Testis (tissue), 3 donors: ENCODE data around the gene PLIN5. TPM values are rescaled to one million over a fixed set of nuclear protein-coding genes. Genes with fewer than 3 reads are reported as not detected.

Source experiments
- DNase-seq: peaks from one replicate; pipeline ENCODE4 v3.0.0-alpha.2; 2019
- H3K27ac ChIP-seq, 2 donors: fragments of 200-600 bp; sonication (generic); one replicate each; pipeline ENCODE4 v1.5.1; 2019
- H3K27me3 ChIP-seq: fragments of 200-600 bp; sonication (generic); one replicate; pipeline ENCODE4 v1.5.1; 2019
- H3K36me3 ChIP-seq: fragments of 200-600 bp; sonication (generic); one replicate; pipeline ENCODE4 v1.5.1; 2017; ENCODE audit warnings: low read depth; ENCODE audit errors: missing control alignments
- H3K4me1 ChIP-seq: fragments of 200-600 bp; sonication (generic); one replicate; pipeline ENCODE4 v1.5.1; 2019
- H3K4me3 ChIP-seq, 2 donors: fragments of 200-600 bp; sonication (generic); one replicate each; pipeline ENCODE4 v1.5.1; 2017 to 2019
- H3K9me3 ChIP-seq: fragments of 200-600 bp; sonication (generic); one replicate; pipeline ENCODE4 v1.5.1; 2017
- POLR2A ChIP-seq: fragments of 450-650 bp; IDR thresholded peaks from one replicate; pipeline ENCODE4 v1.6.1; 2017; ENCODE audit warnings: antibody characterized with exemption, mild to moderate bottlenecking, moderate library complexity
- WGBS, 2 donors: methylation state at CpG; one replicate each; pipeline ENCODE4 v1.1.5; 2018; 5-methylcytosine and 5-hydroxymethylcytosine counted together
- intact Hi-C: fragments of 100-400 bp; cut with DNase I; formaldehyde crosslinking; loops from one replicate; pipeline ENCODE4 v1.15.1; 2023; ENCODE audit warnings: low total_unique reads
- polyA plus RNA-seq: library from polyadenylated mRNA; stranded (reverse); fragments of 350-450 nt; fragmentation: Illumina TruSeq; extraction: RNeasy Lipid Tissue Mini Kit (QIAGEN cat#74804); gene quantifications from one replicate; pipeline ENCODE4 v1.2.3, GENCODE V29; 2014; ENCODE audit warnings: low read depth, low replicate concordance; ENCODE audit not compliant: insufficient read depth
- total RNA-seq, 2 donors: library from RNA; depleted of rRNA; stranded (reverse); fragments of >200 nt; gene quantifications; one replicate each; pipeline ENCODE4 v1.2.3, GENCODE V29; 2016
- TF ChIP-seq, protein P1 (sequence below), 3 experiments: fragments of 450-650 bp in 2 of 3; fragments of 200-600 bp in 1 of 3; sonication (generic) in 1 of 3; IDR thresholded peaks; one replicate each; pipeline ENCODE4 v1.5.1; 2016 to 2019; ENCODE audit warnings: antibody characterized with exemption in 3 of 3, mild to moderate bottlenecking in 2 of 3, moderate library complexity in 1 of 3

The PLIN5 gene
- total and polyA plus RNA-seq, 3 donors from 2014 or later, result 3.8 to 8.5 (median 7.4) TPM

DNA sequence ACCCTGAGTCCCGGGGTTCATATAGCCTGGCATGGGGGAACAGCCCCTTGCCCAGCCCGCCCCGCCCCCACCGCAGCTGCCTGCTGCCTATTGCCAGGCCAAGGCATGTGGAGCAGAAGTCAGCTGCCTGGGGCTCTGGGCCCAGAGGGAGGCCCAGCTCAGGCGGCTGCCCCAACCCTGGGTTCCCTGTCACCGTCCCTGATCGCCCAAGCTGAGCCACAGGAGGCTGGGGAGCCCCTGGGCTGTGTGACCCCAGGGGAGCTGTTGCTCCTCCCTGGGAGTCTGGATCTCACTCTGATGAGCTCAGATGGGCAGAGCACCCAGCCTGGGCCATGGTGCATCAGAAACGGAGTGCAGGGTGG, 18.1 kb downstream of the PLIN5 start:
- Histone ChIP-seq H3K27me3 (no peaks in the 10 kb centered on the region), H3K4me1 (peaks cover 10% of the 10 kb centered on the region), H3K9me3 (no peaks in the 10 kb centered on the region), H3K4me3 (no peak overlapping the region), H3K36me3 (no peaks in the 10 kb centered on the region), H3K27ac (no peak overlapping the region)
- no peak for DNase-seq
- intact Hi-C loops, result no loop called here
- TF ChIP-seq, protein P1, sequence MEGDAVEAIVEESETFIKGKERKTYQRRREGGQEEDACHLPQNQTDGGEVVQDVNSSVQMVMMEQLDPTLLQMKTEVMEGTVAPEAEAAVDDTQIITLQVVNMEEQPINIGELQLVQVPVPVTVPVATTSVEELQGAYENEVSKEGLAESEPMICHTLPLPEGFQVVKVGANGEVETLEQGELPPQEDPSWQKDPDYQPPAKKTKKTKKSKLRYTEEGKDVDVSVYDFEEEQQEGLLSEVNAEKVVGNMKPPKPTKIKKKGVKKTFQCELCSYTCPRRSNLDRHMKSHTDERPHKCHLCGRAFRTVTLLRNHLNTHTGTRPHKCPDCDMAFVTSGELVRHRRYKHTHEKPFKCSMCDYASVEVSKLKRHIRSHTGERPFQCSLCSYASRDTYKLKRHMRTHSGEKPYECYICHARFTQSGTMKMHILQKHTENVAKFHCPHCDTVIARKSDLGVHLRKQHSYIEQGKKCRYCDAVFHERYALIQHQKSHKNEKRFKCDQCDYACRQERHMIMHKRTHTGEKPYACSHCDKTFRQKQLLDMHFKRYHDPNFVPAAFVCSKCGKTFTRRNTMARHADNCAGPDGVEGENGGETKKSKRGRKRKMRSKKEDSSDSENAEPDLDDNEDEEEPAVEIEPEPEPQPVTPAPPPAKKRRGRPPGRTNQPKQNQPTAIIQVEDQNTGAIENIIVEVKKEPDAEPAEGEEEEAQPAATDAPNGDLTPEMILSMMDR (IDR thresholded peaks at IDR 0.05), result no peak
- TF ChIP-seq POLR2A, result no peak
- WGBS, 2 donors, result 61% methylated on average over 8 of the region's 8 CpGs; no CpG with 5 or more reads in 1 of the 2 donors

DNA sequence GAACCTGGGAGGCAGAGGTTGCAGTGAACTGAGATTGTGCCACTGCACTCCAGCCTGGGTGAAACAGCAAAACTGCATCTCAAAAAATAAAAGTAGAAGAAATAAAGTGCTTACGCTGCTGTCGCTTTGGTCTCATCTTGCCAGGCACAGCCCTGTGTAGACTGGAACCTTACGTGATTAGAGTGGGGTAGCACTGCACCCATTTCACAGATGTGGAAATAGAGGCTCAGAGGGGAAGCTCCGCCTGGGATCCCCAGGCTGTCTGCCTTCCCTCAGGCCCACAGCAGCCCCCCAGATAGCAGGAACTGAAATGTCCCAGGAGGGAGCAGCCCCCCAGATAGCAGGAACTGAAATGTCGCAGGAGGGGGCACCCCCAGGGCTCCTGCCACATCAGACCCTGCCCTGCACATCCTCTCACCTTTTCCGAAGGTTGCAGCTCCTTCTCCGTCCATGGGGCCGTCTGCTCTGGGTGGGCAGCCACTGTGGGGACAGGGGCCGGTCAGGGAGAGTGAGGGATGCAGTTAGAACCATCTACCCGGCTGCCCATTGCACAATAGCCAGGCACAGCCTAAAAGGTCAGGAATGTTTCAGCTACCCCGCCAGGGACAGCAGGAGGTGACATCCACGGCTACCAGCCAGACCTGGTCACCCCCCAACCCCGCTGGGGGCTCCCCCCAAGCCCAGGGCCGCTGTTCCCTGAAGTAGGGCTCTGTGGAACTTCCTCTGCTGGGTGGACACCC, 18.7 kb downstream of the PLIN5 start:
- Histone ChIP-seq H3K36me3 (no peaks in the 10 kb centered on the region), H3K9me3 (no peaks in the 10 kb centered on the region), H3K27me3 (no peaks in the 10 kb centered on the region), H3K4me1 (peaks cover 10% of the 10 kb centered on the region), H3K4me3 (no peak overlapping the region), H3K27ac (no peak overlapping the region)
- WGBS, 2 donors, result 82% methylated on average over 10 to 14 of the region's 14 CpGs
- intact Hi-C loops, result no loop called here
- TF ChIP-seq POLR2A, result no peak
- TF ChIP-seq, protein P1 (IDR thresholded peaks at IDR 0.05), result no peak
- DNase-seq, result no peak

DNA sequence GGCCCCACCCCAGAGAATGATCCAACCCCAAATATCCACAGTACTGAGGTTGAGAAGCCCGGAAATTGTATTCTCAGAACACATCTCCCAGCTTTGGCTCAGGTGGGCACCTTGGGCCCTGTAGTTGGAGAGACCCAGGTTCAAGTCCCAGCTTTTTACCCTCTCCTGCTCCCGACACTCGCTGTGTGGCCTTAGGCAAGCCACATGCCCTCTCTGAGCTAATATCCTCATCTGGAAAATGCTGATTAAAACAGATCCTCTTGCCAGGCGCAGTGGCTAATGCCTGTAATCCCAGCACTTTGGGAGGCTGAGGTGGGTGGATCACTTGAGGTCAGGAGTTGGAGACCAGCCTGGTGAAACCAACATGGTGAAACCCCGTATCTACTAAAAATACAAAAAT, 19.3 kb downstream of the PLIN5 start:
- 88 to 96% methylated on average over 4 to 5 of the region's 5 CpGs for WGBS, 2 donors
- no peak overlapping the region for H3K4me3 ChIP-seq
- peaks cover 10% of the 10 kb centered on the region for H3K4me1 ChIP-seq
- H3K27ac ChIP-seq, result no peak overlapping the region
- no peaks in the 10 kb centered on the region for H3K36me3 ChIP-seq
- no peak for DNase-seq
- TF ChIP-seq, protein P1 (IDR thresholded peaks at IDR 0.05), result no peak
- no peaks in the 10 kb centered on the region for H3K9me3 ChIP-seq
- H3K27me3 ChIP-seq, result no peaks in the 10 kb centered on the region
- intact Hi-C loops, result no loop called here

DNA sequence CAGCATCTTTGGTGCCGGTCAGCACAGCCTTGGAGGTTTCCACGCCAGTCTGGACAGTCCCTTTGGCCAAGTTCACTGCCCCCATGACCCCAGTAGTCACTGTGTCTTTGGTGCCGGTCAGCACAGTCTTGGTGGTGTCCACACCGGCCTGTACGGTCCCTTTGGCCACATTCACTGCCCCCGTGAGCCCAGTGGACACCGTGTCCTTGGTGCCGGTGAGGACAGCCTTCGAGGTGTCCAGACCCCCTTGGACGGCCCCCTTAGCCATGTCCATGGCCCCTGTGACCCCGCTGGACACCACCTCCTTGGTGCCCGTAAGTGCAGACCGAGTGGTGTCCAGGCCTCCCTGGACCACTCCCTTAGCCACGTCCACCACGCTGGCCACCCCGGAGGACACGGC, 21.8 kb downstream of the PLIN5 start:
- Histone ChIP-seq H3K9me3 (no peaks in the 10 kb centered on the region), H3K27me3 (no peaks in the 10 kb centered on the region), H3K4me3 (no peak overlapping the region), H3K4me1 (peaks cover 3% of the 10 kb centered on the region), H3K36me3 (no peaks in the 10 kb centered on the region), H3K27ac (no peak overlapping the region)
- intact Hi-C loops, result no loop called here
- TF ChIP-seq, protein P1 (IDR thresholded peaks at IDR 0.05), result no peak
- no peak for TF ChIP-seq POLR2A
- no peak for DNase-seq
- WGBS, 2 donors, result 85 to 90% methylated on average over 2 to 14 of the region's 17 CpGs

DNA sequence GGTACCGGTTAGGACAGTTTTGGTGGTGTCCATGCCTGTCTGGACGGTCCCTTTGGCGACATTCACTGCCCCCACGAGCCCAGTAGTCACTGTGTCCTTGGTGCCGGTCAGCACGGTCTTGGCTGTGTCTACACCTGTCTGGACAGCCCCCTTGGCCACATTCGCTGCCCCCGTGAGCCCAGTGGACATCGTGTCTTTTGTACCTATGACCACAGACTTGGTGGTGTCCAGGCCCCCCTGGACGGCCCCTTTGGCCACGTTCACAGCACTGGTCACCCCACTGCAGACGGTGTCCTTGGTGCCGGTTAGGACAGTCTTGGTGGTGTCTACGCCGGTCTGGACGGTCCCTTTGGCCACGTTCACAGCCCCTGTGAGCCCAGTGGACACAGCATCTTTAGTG, 23.0 kb downstream of the PLIN5 start:
- TF ChIP-seq, protein P1 (IDR thresholded peaks at IDR 0.05), result no peak
- no peak for TF ChIP-seq POLR2A
- Histone ChIP-seq H3K9me3 (no peaks in the 10 kb centered on the region), H3K27me3 (no peaks in the 10 kb centered on the region), H3K4me3 (no peak overlapping the region), H3K27ac (no peak overlapping the region), H3K4me1 (peaks cover 6% of the 10 kb centered on the region), H3K36me3 (no peaks in the 10 kb centered on the region)
- WGBS, 2 donors, result 83 to 93% methylated on average over 12 to 17 of the region's 17 CpGs
- intact Hi-C loops, result no loop called here
- no peak for DNase-seq
